NCI-H2196 treated with DMSO at 0.1 percent for 48 hours (cell line): Measurements from ENCODE around the gene CAPN8.

Source experiments
- DNase-seq: peaks from one replicate; lab custom pipeline; 2025; ENCODE audit not compliant: unreplicated experiment; lab: John Stamatoyannopoulos, UW

The CAPN8 gene

DNA sequence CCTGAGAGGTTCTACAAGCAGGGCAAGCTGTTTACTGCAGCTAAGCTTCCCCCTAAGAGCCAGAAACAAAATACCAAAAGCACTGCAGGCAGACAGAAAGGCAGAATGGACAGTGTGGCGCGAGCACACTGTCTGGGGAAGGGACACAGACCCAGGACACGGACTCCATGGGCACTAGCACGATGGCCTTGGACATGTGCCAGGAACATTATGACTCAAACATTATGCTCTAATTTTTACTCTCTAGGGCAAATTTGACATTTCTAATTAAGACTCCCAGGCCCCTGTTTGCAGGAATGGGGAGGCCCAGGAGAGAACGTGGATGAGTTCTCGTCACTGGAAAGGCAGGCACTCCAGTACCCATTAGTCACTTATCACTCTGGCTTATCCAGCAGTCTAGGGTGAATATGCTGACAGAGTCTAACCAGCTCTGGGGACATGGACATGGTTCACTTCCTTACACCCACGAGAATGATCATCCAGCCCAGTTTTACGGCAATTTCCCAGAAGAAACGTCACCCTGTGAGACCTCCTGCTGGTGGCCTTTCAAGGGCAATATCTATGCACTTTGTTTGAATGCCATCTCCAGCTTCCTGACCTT is 45.1 kb downstream of the CAPN8 start:
- no peak for DNase-seq

DNA sequence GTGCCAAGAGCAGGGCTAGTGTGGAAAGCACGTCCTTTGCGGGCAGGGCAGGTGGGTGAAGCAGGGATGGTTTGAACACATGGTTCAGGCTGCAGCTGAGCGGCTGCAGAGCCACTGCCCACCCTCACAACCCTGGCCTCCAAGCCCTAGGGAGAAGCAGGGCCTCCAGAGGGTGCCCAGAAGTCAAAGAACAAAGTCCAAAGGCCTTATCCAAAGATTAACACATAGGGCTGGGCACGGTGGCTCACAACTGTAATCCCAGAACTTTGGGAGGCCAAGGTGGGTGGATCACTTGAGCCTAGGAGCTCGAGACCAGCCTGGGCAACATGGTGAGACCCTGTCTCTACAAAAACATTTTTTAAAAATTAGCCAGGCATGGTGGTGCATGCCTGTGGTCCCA is 46.8 kb downstream of the CAPN8 start:
- no peak for DNase-seq

GRCh38 chr1:223617323-223618070 is 48.0 kb downstream of the CAPN8 start:
- DNase-seq, result no peak

- no peak for DNase-seq
Measured at GRCh38 chr1:223616586-223616985, 48.9 kb downstream of the CAPN8 start.

GRCh38 chr1:223611936-223612335 is 53.6 kb downstream of the CAPN8 start:
- DNase-seq, result no peak

DNA sequence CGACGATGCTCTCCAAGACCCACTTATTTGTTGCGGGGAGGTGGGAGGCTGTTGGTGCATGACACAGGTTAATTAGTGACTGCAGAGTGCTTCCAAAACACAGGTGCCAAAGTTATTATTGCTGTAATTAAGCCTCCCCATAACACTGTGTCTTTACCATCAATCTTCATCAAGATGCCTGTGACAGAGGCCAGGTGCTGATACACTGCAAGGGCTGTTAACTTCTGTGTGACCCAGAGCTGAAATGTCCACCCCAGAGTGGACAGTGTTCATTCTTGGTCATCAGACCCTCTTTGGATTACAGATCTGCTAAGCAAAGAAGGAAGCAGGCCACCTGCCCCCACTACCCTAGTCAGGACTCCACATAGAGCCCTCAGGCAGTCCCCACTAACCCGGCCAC is 55.5 kb downstream of the CAPN8 start:
- DNase-seq, result no peak

DNA sequence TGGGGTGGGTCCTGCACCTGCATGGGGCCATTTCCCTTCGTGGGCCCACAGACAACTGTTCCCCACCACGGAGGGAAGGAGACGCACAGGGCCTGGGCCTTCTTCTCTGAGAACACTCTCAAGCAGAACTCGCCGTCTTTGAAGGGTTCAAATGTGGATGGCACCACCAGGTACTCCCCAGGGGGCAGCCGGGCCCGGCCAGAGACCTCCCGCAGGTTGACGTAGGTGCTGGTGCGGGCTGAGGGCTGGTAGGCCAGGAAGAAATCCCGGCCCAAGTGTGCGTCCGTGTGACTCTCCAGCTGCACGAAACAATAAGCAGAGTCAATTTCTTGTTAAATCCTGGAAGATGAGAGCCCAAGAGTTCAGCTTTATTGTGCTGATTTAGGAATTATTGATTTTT is 56.4 kb downstream of the CAPN8 start:
- DNase-seq, result no peak

- no peak for DNase-seq
Measured at GRCh38 chr1:223558512-223558911, 107.0 kb downstream of the CAPN8 start.

DNA sequence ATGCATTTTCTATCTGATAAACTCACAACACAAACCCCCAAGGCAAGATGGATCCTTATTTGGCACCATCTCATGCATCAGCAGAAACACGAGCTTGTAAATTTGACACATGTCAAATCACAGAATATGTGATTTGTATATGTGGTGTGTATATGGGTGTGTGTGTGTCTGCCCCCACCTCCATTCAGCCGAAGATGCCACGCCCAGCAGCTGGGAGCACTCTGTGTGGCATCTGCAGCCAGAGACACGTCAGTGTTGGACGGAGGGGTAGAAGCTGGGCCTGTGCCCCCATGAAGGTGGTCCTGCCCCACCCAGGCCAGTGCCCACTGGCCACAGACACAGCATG is 108.4 kb downstream of the CAPN8 start:
- no peak for DNase-seq

GRCh38 chr1:223556414-223557129 is 108.9 kb downstream of the CAPN8 start:
- DNase-seq, result no peak

DNA sequence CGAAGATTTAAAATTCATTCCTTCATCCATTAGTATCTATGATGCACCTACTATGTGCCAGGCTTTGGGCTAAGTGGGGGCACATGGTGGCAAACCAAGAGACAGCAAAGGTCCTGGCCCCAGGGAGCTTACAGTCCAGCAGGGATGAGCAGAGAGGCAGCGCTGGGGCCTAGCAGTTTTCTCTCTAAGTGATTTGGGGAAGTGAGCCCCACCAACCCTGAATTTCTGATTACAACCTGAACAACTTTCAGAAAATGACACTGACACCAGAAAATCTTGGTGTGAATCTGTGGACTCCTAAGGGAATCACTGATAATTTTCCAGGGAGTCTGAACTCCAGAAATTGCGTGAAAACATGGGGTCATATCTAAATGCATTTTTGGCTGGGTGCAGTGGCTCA is 111.5 kb downstream of the CAPN8 start:
- DNase-seq, result no peak

GRCh38 chr1:223551610-223552009 is 113.9 kb downstream of the CAPN8 start:
- DNase-seq, result no peak

DNA sequence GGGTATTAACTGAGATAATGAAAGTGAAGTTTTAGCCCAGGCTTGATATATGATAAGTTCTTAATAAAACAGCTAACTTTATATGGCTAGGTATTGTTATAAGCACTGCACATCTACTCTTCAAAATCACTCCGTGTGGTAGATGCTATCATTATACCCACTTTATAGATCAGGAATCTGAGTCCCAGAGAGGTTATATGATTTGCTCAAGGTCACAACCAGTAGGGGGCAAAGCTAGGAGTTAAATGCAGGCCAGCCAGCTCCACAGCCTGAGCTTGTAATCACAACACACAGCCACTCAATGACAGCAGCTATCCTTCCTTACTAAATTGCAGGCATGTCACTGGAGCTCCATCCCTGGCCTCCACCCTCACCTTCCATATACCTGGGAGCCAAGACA is 115.8 kb downstream of the CAPN8 start:
- no peak for DNase-seq

GRCh38 chr1:223547316-223548114 is 118.0 kb downstream of the CAPN8 start:
- DNase-seq, result no peak

- no peak for DNase-seq
Measured at GRCh38 chr1:223545343-223545742, 120.2 kb downstream of the CAPN8 start.

DNA sequence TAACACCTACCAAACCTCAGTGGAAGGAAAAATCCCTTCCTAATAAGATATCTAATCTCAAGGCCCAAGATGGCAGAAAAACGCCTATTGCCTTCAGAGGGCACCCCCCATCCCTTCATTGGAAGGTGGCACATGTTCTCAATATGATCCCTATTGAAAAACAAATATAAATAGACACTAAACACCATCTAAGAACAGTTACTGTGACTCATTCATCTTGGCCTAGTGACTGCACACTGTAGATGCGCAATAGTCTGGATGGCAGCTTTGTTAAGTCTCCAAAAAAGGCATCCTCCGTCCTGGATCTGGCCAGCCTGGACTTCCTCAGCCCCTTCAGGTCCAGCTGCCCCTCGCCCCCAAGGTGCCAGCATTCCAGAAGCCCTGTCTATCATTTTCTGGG is 121.9 kb downstream of the CAPN8 start:
- no peak for DNase-seq

DNA sequence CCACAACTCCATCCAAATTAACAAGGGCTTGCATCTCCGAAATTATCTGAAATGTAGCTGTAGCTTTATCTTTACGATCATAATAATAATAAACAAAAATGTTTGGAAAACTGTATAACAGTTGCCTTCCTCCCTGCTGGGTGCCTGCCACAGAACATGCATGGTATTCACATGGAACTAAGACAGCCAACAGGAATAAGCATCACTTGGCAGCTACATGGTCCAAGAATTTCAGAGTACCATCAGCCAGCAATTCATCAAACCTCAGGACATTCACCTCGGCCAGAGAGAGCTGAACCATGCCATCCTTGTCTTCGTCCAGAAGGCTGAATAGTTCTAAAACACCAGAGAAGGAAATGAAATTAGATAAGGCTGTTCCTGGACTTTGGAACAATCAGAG is 122.7 kb downstream of the CAPN8 start:
- no peak for DNase-seq

DNA sequence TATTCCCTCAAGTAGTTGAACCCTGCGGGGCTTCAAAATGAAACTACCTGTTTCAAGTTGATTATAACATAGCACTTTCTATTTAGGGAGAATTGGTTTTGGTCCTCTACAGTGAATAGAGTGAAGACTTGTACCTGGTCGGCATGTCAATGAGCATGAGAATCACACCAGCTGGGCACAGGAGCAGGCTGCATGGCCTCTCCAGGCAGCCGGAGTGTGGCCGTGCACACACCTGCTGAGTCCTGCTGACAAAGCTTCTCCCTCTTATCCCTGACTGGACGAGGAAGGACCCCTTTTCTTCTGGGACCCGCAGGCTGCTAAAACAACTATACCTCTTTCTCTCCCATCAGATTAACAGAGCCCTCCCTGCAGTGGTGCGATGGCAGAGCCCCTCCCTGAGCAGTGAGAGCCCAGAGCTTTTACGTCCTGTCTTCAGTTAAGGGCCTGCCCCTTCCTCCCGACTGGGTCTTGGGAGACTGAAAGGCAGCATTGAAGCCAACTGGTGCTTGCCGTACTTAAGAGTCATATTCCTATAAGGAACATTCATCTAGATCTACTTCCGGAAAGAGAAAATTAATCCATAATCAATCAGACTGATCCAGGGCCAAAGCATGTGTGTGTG is 124.9 kb downstream of the CAPN8 start:
- no peak for DNase-seq

DNA sequence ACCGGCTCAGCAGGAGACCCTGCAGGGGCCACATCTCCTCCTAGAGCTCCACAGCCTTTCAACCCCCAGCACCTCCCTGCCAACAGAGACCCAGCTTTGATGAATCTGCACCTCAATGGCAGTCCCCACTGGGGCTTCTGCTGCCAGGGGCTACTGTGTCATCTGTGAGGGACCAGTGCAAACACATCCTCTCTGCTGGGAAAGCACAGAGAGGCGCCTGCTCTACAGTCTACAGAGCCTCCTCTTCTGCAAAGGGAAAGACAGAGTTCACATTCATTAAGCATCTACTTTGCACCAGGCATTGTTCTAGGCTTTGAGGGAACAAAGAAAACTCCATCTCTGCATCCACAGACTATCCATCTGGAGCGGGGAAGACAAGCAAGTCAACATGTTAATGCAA is 125.8 kb downstream of the CAPN8 start:
- DNase-seq, result no peak

DNA sequence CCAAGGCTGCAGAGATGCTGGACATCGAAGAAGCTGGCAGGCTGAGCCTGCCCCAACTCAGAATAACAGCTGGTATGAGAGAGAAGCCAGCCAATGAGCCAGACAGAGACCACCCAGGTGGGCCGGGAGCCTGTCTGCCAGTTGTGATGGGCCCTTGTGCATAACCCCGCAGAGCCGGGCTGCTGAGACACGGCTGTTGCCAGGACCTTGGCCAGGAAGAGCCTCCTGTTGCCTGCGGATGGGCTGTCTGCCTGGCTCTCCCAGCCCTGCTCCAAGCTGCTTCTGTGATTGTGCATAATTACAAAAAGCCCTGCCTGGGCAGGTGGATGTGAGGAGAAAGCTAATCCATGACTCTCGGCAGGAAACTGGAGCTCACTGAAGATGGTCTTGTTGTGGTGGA is 126.5 kb downstream of the CAPN8 start:
- no peak for DNase-seq

DNA sequence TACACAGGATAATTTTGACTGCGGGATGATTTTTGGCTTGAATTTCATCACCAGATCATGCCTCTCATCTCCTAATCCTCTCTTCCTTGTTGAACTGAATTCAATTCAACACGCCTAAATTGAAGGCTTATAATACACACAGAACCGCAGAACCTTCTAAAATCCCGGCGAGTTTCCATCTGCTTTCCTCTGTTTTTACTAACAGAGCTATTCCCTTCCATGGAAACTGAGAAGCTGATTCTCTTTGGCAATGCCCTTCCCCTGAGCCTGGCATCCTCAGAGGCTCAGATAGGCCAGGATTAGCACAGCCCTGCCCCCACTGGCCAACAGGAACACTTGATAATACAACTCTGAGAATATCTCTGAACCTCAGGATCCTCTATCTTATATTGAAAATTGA is 130.2 kb downstream of the CAPN8 start:
- DNase-seq, result no peak
